HepG2 (cell line): ENCODE results near the gene UBTD1. TPM values are rescaled to one million over a fixed set of nuclear protein-coding genes. Genes with fewer than 3 reads are reported as not detected.

Experiments
- GABPB1 ChIP-seq: IDR thresholded peaks from 2 replicates; pipeline ENCODE4 v1.6.1; 2016; ENCODE audit warnings: mild to moderate bottlenecking, missing genetic modification reagents, moderate library complexity, missing compliant biosample characterization
- HNRNPH1 ChIP-seq: fragments of 200-400 bp; formaldehyde crosslinking; optimal IDR thresholded peaks from 2 replicates; pipeline ENCODE3; 2017; ENCODE audit warnings: mild to moderate bottlenecking, low read depth, low read length
- IKZF4 ChIP-seq: sonication (generic); formaldehyde crosslinking; IDR thresholded peaks from 2 replicates; pipeline ENCODE4 v1.5.1; 2020; ENCODE audit warnings: borderline replicate concordance, mild to moderate bottlenecking, low read depth, missing genetic modification reagents; ENCODE audit errors: not compliant biosample characterization
- KMT2B ChIP-seq: IDR thresholded peaks from 2 replicates; pipeline ENCODE4 v1.6.1; 2016; ENCODE audit warnings: missing genetic modification reagents, missing compliant biosample characterization
- MTA1 ChIP-seq: sonication (generic); formaldehyde crosslinking; IDR thresholded peaks from 2 replicates; pipeline ENCODE4 v1.4.0; 2020; ENCODE audit warnings: missing genetic modification reagents, mild to moderate bottlenecking, borderline replicate concordance
- MYC ChIP-seq: sonication (generic); formaldehyde crosslinking; IDR thresholded peaks from 2 replicates; pipeline ENCODE4 v1.9.0; 2021; ENCODE audit warnings: missing genetic modification reagents, borderline replicate concordance
- NR2C2 ChIP-seq: sonication (generic); formaldehyde crosslinking; IDR thresholded peaks from 2 replicates; pipeline ENCODE4 v1.4.0; 2020; ENCODE audit warnings: missing genetic modification reagents, mild to moderate bottlenecking, moderate library complexity, borderline replicate concordance
- NR2F6 ChIP-seq, 2 experiments: IDR thresholded peaks; 2 replicates each; pipeline ENCODE4 v1.6.1; 2016; ENCODE audit warnings: antibody characterized with exemption in 1 of 2, mild to moderate bottlenecking in 1 of 2
- POLR2A ChIP-seq, 2 experiments: IDR thresholded peaks; 2 replicates each; pipeline ENCODE4 v1.6.1; 2011; ENCODE audit warnings: low read depth in 2 of 2, low read length in 2 of 2, mild to moderate bottlenecking in 1 of 2, moderate library complexity in 1 of 2; ENCODE audit not compliant: insufficient read depth in 1 of 2
- PRPF4 ChIP-seq: fragments of 200-400 bp; formaldehyde crosslinking; IDR thresholded peaks from 2 replicates; pipeline ENCODE4 v1.6.1; 2016; ENCODE audit warnings: low read length, low read depth; ENCODE audit not compliant: poor library complexity, severe bottlenecking
- REPIN1 ChIP-seq: sonication (generic); formaldehyde crosslinking; IDR thresholded peaks from 2 replicates; pipeline ENCODE4 v1.8.0; 2022; ENCODE audit warnings: missing genetic modification reagents, low read depth, mild to moderate bottlenecking, borderline replicate concordance
- SALL2 ChIP-seq: sonication (generic); formaldehyde crosslinking; IDR thresholded peaks from 2 replicates; pipeline ENCODE4 v1.8.1; 2023; ENCODE audit warnings: mild to moderate bottlenecking, missing genetic modification reagents, inconsistent platforms
- SOX6 ChIP-seq, 2 experiments: fragments of 450-650 bp in 1 of 2; sonication (generic) in 1 of 2; formaldehyde crosslinking in 1 of 2; IDR thresholded peaks; 2 replicates each; pipeline versions ENCODE4 v1.4.0 to v1.6.1; 2017 to 2020; ENCODE audit warnings: antibody characterized with exemption in 1 of 2, mild to moderate bottlenecking in 1 of 2, missing genetic modification reagents in 1 of 2
- THAP11 ChIP-seq: IDR thresholded peaks from 2 replicates; pipeline ENCODE4 v1.6.1; 2016; ENCODE audit warnings: missing biosample characterization, missing genetic modification reagents
- ZFY ChIP-seq: sonication (generic); formaldehyde crosslinking; IDR thresholded peaks from 2 replicates; pipeline ENCODE4 v1.4.0; 2020; ENCODE audit warnings: missing genetic modification reagents
- ZNF136 ChIP-seq: sonication (generic); formaldehyde crosslinking; IDR thresholded peaks from 2 replicates; pipeline ENCODE4 v1.8.1; 2022; ENCODE audit warnings: low read depth, mild to moderate bottlenecking, moderate library complexity, missing genetic modification reagents
- ZNF143 ChIP-seq: sonication (generic); formaldehyde crosslinking; IDR thresholded peaks from 2 replicates; pipeline ENCODE4 v1.4.0; 2020; ENCODE audit warnings: missing genetic modification reagents
- ZNF317 ChIP-seq: sonication (generic); formaldehyde crosslinking; IDR thresholded peaks from 2 replicates; pipeline ENCODE4 v1.5.0; 2020; ENCODE audit warnings: mild to moderate bottlenecking, missing genetic modification reagents
- ZNF850 ChIP-seq: sonication (generic); formaldehyde crosslinking; conservative IDR thresholded peaks from 2 replicates; pipeline ENCODE4 v1.9.0; 2021; ENCODE audit warnings: mild to moderate bottlenecking, missing genetic modification reagents
- polyA plus RNA-seq, 8 experiments: library from polyadenylated mRNA; depleted of rRNA in 3 of 8; stranded (reverse) in 7 of 8; unstranded in 1 of 8; fragments of >200 nt; fragmentation: Illumina TruSeq in 4 of 8; extraction: Trizol in 4 of 8; gene quantifications; 2 replicates each; pipeline versions ENCODE4 v1.2.1 to v1.2.3, GENCODE V29; 2011 to 2016; ENCODE audit warnings: low read depth in 4 of 8, missing spikeins in 1 of 8, mixed read lengths in 1 of 8; ENCODE audit not compliant: insufficient read depth in 1 of 8
- total RNA-seq, 5 experiments: library from RNA; depleted of rRNA; stranded (reverse); fragments of >200 nt; fragmentation: Illumina TruSeq; extraction: Trizol; gene quantifications; 2 replicates each; pipeline ENCODE4 v1.2.3, GENCODE V29; 2016; ENCODE audit warnings: low read depth in 1 of 5
- TF ChIP-seq, protein P1 (sequence below): IDR thresholded peaks from 2 replicates; pipeline ENCODE4 v1.4.0; 2020; ENCODE audit warnings: mild to moderate bottlenecking, missing genetic modification reagents
- TF ChIP-seq, protein P2 (sequence below): sonication (generic); formaldehyde crosslinking; conservative IDR thresholded peaks from 2 replicates; pipeline ENCODE4 v1.8.0; 2022; ENCODE audit warnings: missing genetic modification reagents
- TF ChIP-seq, protein P3 (sequence below): IDR thresholded peaks from 2 replicates; pipeline ENCODE4 v1.6.1; 2016; ENCODE audit warnings: low read depth

Gene UBTD1
- total and polyA plus RNA-seq, 2 of the 13 experiments (the other 11 are each of a cell fraction or from before 2014, with no cell fraction given) = 7.9 to 10.0 TPM

DNA sequence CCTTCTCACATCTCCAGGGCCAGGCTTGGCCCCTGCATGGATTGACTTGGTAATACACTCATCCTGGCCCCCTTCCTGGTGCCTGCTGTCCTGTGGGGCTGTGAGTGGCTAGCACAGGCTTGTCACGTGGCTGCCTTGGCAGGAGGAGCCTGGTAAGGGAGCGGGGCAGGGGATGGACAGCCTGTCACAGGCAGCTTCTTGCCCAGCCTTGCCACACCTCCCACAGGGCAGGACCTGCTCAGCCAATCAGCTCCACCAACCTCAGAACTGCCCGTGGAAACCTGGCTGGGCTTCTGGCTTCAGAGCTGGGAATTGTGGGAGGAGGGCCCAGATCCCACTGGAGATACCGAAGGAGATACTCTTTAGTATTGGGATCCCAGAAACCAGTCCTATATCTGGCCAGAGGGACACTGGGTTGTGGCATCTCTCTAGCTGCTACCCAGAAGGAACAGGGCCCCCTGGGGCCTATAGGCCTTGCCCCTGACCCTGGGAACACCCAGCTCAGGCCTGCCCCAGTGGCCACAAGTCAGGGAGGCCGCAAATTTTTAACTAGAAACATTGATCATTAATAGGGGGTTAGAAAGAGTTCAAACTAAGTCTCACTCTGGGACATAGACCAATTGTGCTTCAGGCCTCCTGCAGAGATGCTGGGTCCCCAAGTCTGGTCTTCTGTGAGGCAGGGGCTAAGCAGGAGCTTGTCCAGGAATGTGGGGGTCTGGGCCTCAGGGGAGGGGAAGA lies 85.5 kb downstream of the UBTD1 start, which contains the start of gene HOGA1 (continued):
- TF ChIP-seq, protein P1, sequence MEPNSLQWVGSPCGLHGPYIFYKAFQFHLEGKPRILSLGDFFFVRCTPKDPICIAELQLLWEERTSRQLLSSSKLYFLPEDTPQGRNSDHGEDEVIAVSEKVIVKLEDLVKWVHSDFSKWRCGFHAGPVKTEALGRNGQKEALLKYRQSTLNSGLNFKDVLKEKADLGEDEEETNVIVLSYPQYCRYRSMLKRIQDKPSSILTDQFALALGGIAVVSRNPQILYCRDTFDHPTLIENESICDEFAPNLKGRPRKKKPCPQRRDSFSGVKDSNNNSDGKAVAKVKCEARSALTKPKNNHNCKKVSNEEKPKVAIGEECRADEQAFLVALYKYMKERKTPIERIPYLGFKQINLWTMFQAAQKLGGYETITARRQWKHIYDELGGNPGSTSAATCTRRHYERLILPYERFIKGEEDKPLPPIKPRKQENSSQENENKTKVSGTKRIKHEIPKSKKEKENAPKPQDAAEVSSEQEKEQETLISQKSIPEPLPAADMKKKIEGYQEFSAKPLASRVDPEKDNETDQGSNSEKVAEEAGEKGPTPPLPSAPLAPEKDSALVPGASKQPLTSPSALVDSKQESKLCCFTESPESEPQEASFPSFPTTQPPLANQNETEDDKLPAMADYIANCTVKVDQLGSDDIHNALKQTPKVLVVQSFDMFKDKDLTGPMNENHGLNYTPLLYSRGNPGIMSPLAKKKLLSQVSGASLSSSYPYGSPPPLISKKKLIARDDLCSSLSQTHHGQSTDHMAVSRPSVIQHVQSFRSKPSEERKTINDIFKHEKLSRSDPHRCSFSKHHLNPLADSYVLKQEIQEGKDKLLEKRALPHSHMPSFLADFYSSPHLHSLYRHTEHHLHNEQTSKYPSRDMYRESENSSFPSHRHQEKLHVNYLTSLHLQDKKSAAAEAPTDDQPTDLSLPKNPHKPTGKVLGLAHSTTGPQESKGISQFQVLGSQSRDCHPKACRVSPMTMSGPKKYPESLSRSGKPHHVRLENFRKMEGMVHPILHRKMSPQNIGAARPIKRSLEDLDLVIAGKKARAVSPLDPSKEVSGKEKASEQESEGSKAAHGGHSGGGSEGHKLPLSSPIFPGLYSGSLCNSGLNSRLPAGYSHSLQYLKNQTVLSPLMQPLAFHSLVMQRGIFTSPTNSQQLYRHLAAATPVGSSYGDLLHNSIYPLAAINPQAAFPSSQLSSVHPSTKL (CRISPR knock-in tag) = peak; percentile 24; the same call in 1 of the 2 replicates
- TF ChIP-seq ZNF143 (CRISPR knock-in tag) (peak; percentile 77), MTA1 (CRISPR knock-in tag) (0 out of 2 replicates have a peak, but pooled peaks have one; percentile 1), SALL2 (CRISPR knock-in tag) (0 out of 2 replicates have a peak, but pooled peaks have one; percentile 5), SOX6 (IDR thresholded peaks at IDR 0.05) (no peak), SOX6 (CRISPR knock-in tag; IDR thresholded peaks at IDR 0.05) (peak; percentile 48), ZNF317 (CRISPR knock-in tag) (no peak), POLR2A (IDR thresholded peaks at IDR 0.05; ENCODE audit: insufficient read depth in 1 of 2, low read depth in 2 of 2, low read length in 2 of 2) (peak; percentile 42 to 53; a peak in 3 of 4 replicates), MYC (CRISPR knock-in tag) (peak; percentile 34; the same call in 1 of the 2 replicates), NR2C2 (CRISPR knock-in tag) (0 out of 2 replicates have a peak, but pooled peaks have one; percentile 28), NR2F6 (IDR thresholded peaks at IDR 0.05) (0 out of 2 replicates have a peak, but pooled peaks have one; percentile 18), NR2F6 (CRISPR knock-in tag; IDR thresholded peaks at IDR 0.05) (no peak), ZNF850 (CRISPR knock-in tag) (no peak), GABPB1 (CRISPR knock-in tag) (peak; percentile 49), IKZF4 (CRISPR knock-in tag) (no peak), REPIN1 (CRISPR knock-in tag) (0 out of 2 replicates have a peak, but pooled peaks have one; percentile 9), HNRNPH1 (no peak), PRPF4 (no peak), ZFY (CRISPR knock-in tag) (peak; percentile 79), ZNF136 (no peak), KMT2B (CRISPR knock-in tag) (0 out of 2 replicates have a peak, but pooled peaks have one; percentile 27), THAP11 (CRISPR knock-in tag) (peak; percentile 58; the same call in 1 of the 2 replicates)
- TF ChIP-seq, protein P2, sequence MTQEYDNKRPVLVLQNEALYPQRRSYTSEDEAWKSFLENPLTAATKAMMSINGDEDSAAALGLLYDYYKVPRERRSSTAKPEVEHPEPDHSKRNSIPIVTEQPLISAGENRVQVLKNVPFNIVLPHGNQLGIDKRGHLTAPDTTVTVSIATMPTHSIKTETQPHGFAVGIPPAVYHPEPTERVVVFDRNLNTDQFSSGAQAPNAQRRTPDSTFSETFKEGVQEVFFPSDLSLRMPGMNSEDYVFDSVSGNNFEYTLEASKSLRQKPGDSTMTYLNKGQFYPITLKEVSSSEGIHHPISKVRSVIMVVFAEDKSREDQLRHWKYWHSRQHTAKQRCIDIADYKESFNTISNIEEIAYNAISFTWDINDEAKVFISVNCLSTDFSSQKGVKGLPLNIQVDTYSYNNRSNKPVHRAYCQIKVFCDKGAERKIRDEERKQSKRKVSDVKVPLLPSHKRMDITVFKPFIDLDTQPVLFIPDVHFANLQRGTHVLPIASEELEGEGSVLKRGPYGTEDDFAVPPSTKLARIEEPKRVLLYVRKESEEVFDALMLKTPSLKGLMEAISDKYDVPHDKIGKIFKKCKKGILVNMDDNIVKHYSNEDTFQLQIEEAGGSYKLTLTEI (CRISPR knock-in tag) = no peak
- TF ChIP-seq, protein P3, sequence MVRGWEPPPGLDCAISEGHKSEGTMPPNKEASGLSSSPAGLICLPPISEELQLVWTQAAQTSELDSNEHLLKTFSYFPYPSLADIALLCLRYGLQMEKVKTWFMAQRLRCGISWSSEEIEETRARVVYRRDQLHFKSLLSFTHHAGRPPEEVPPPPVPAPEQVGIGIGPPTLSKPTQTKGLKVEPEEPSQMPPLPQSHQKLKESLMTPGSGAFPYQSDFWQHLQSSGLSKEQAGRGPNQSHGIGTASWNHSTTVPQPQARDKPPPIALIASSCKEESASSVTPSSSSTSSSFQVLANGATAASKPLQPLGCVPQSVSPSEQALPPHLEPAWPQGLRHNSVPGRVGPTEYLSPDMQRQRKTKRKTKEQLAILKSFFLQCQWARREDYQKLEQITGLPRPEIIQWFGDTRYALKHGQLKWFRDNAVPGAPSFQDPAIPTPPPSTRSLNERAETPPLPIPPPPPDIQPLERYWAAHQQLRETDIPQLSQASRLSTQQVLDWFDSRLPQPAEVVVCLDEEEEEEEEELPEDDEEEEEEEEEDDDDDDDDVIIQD (CRISPR knock-in tag) = peak; percentile 38; the same call in 1 of the 2 replicates
